Kidney epithelial cell (primary cell): ENCODE results near the gene KDM2A. TPM values are rescaled to one million over a fixed set of nuclear protein-coding genes. Genes with fewer than 3 reads are reported as not detected.

Experiments
- DNase-seq: peaks from one replicate; pipeline ENCODE4 v3.0.0-alpha.2; 2010; ENCODE audit warnings: low read depth
- H3K27me3 ChIP-seq: 2 replicates; pipeline ENCODE4 v1.6.0; 2011; ENCODE audit warnings: low read length; ENCODE audit not compliant: control insufficient read depth, insufficient read depth
- H3K36me3 ChIP-seq: 2 replicates; pipeline ENCODE4 v1.5.1; 2011; ENCODE audit warnings: low read length; ENCODE audit not compliant: control insufficient read depth, insufficient read depth
- H3K4me3 ChIP-seq: 2 replicates; pipeline ENCODE4 v1.5.1; 2011; ENCODE audit warnings: low read depth, mild to moderate bottlenecking, control low read depth, low read length
- CTCF ChIP-seq: IDR thresholded peaks from 2 replicates; pipeline ENCODE4 v1.5.1; 2011; ENCODE audit warnings: mild to moderate bottlenecking, moderate library complexity, low read length, control low read depth, inconsistent platforms; ENCODE audit not compliant: insufficient read depth, poor library complexity, severe bottlenecking
- total RNA-seq: library from RNA; depleted of rRNA; stranded (reverse); fragments of >200 nt; gene quantifications from 2 replicates; pipeline ENCODE4 v1.2.3, GENCODE V29; 2015

Gene KDM2A
- total RNA-seq, 1 donor from 2014 or later, result 36.2 TPM

GRCh38 chr11:67304511-67305113, 185.5 kb downstream of the KDM2A start:
- TF ChIP-seq CTCF, result no peak
- no peaks in the 10 kb centered on the region for H3K27me3 ChIP-seq
- peaks cover 1% of the 10 kb centered on the region for H3K36me3 ChIP-seq
- DNase-seq, result no peak
- H3K4me3 ChIP-seq, result peak overlapping the region; percentile 95

GRCh38 chr11:67306769-67307544, 187.9 kb downstream of the KDM2A start:
- no peaks in the 10 kb centered on the region for H3K27me3 ChIP-seq
- no peak for TF ChIP-seq CTCF
- H3K4me3 ChIP-seq, result no peak overlapping the region
- no peaks in the 10 kb centered on the region for H3K36me3 ChIP-seq
- DNase-seq, result no peak

GRCh38 chr11:67307545-67308001, 188.5 kb downstream of the KDM2A start:
- H3K4me3 ChIP-seq, result no peak overlapping the region
- TF ChIP-seq CTCF, result no peak
- H3K27me3 ChIP-seq, result no peaks in the 10 kb centered on the region
- no peak for DNase-seq
- no peaks in the 10 kb centered on the region for H3K36me3 ChIP-seq

Other genes with a start within 250 kb of the KDM2A start
- gene PC, start 160.9 kb upstream of the KDM2A start, total RNA-seq, result 9.5 and 10.1 TPM in 2 replicates
- not detected in 2 replicates for gene C11orf86, start 144.0 kb upstream of the KDM2A start, total RNA-seq
- gene SYT12, start 96.1 kb upstream of the KDM2A start, total RNA-seq, result 0.08 and 0.48 TPM in 2 replicates
- 97.0 and 112 TPM in 2 replicates for gene RHOD, start 62.4 kb upstream of the KDM2A start, total RNA-seq
- 46.4 and 51.3 TPM in 2 replicates for gene GRK2, start 147.2 kb downstream of the KDM2A start, total RNA-seq
- 36.6 and 48.5 TPM in 2 replicates for gene ANKRD13D, start 170.0 kb downstream of the KDM2A start, total RNA-seq
- 37.2 and 39.9 TPM in 2 replicates for gene SSH3, start 184.3 kb downstream of the KDM2A start, total RNA-seq
- gene POLD4, start 234.3 kb downstream of the KDM2A start, total RNA-seq, result 70.7 and 75.5 TPM in 2 replicates